Neural cell (in vitro differentiated cells): ENCODE measurements around the gene TDP1. TPM values are rescaled to one million over a fixed set of nuclear protein-coding genes. Genes with fewer than 3 reads are reported as not detected.

Experiments used
- H2AFZ ChIP-seq: fragments of 200-600, 300-800 bp; sonication (generic), shearing (Covaris generic); 2 replicates; pipeline ENCODE4 v1.6.0; 2014; ENCODE audit warnings: low read depth, mild to moderate bottlenecking, antibody characterized with exemption, low read length, moderate library complexity
- H3F3A ChIP-seq: fragments of 200-600 bp; shearing (Covaris generic); 2 replicates; pipeline ENCODE4 v1.6.1; 2016; ENCODE audit warnings: mild to moderate bottlenecking, moderate library complexity, mixed read lengths, antibody characterized with exemption, low read length; ENCODE audit not compliant: insufficient read depth, poor library complexity, severe bottlenecking
- H3K27ac ChIP-seq: fragments of 200-600, 300-800 bp; sonication (generic), shearing (Covaris generic); 2 replicates; pipeline ENCODE4 v1.5.1; 2014; ENCODE audit warnings: mild to moderate bottlenecking, low read length, moderate library complexity
- H3K27me3 ChIP-seq: fragments of 300-800, 200-600 bp; sonication (generic), shearing (Covaris generic); 2 replicates; pipeline ENCODE4 v1.6.0; 2014; ENCODE audit warnings: mild to moderate bottlenecking, low read depth, low read length, moderate library complexity; ENCODE audit not compliant: insufficient read depth
- H3K36me3 ChIP-seq: fragments of 300-800, 200-600 bp; sonication (generic), shearing (Covaris generic); 2 replicates; pipeline ENCODE4 v1.5.1; 2014; ENCODE audit warnings: mild to moderate bottlenecking, antibody characterized with exemption, low read length, moderate library complexity; ENCODE audit not compliant: insufficient read depth
- H3K4me2 ChIP-seq: fragments of 300-800, 200-600 bp; sonication (generic), shearing (Covaris generic); 2 replicates; pipeline ENCODE4 v1.6.0; 2014; ENCODE audit warnings: mild to moderate bottlenecking, low read length
- H3K4me3 ChIP-seq: fragments of 300-800, 200-600 bp; sonication (generic), shearing (Covaris generic); 2 replicates; pipeline ENCODE4 v1.5.1; 2014; ENCODE audit warnings: mild to moderate bottlenecking, low read length, moderate library complexity
- H3K79me2 ChIP-seq: fragments of 200-600 bp; shearing (Covaris generic); replicated peaks from 2 replicates; pipeline ENCODE4 v1.6.0; 2014; ENCODE audit warnings: mild to moderate bottlenecking, low read length, moderate library complexity; ENCODE audit not compliant: insufficient read depth
- H3K9ac ChIP-seq: fragments of 300-800, 200-600 bp; sonication (generic), shearing (Covaris generic); 2 replicates; pipeline ENCODE4 v1.6.1; 2016; ENCODE audit warnings: mild to moderate bottlenecking, low read length, mixed read lengths
- H3K9me2 ChIP-seq: fragments of 200-600 bp; shearing (Covaris generic); 2 replicates; pipeline ENCODE4 v1.6.1; 2016; ENCODE audit warnings: mild to moderate bottlenecking, low read length, mixed read lengths; ENCODE audit not compliant: insufficient read depth
- H3K9me3 ChIP-seq: fragments of 200-600, 300-800 bp; sonication (generic), shearing (Covaris generic); 2 replicates; pipeline ENCODE4 v1.6.1; 2016; ENCODE audit warnings: mild to moderate bottlenecking, mixed run types, low read length, moderate library complexity, mixed read lengths
- H4K20me1 ChIP-seq: fragments of 200-600 bp; shearing (Covaris generic); 2 replicates; pipeline ENCODE4 v1.6.1; 2016; ENCODE audit warnings: mild to moderate bottlenecking, mixed run types; ENCODE audit not compliant: insufficient read depth
- CTCF ChIP-seq: fragments of 450-650 bp; IDR thresholded peaks from 2 replicates; pipeline ENCODE4 v1.5.1; 2014; ENCODE audit warnings: antibody characterized with exemption, mild to moderate bottlenecking, moderate library complexity; ENCODE audit not compliant: poor library complexity, severe bottlenecking
- EP300 ChIP-seq: fragments of 450-650 bp; conservative IDR thresholded peaks from 2 replicates; pipeline ENCODE4 v1.6.1; 2014; ENCODE audit warnings: antibody characterized with exemption, mild to moderate bottlenecking, moderate library complexity; ENCODE audit not compliant: poor library complexity, severe bottlenecking
- EZH2 ChIP-seq: fragments of 200-600, 300-800 bp; shearing (Covaris generic), sonication (generic); IDR thresholded peaks from 2 replicates; pipeline ENCODE4 v1.6.1; 2014; ENCODE audit warnings: antibody characterized with exemption, low read length, borderline replicate concordance, mild to moderate bottlenecking; ENCODE audit not compliant: insufficient read depth, poor library complexity, severe bottlenecking
- MXI1 ChIP-seq: fragments of 450-650 bp; conservative IDR thresholded peaks from 2 replicates; pipeline ENCODE4 v1.6.1; 2014; ENCODE audit warnings: antibody characterized with exemption, mild to moderate bottlenecking; ENCODE audit not compliant: poor library complexity, severe bottlenecking
- POLR2AphosphoS5 ChIP-seq: IDR thresholded peaks from 2 replicates; pipeline ENCODE4 v1.6.1; 2012
- RAD21 ChIP-seq: fragments of 450-650 bp; conservative IDR thresholded peaks from 2 replicates; pipeline ENCODE4 v1.6.1; 2014; ENCODE audit warnings: antibody characterized with exemption, mild to moderate bottlenecking, moderate library complexity
- REST ChIP-seq: IDR thresholded peaks from 2 replicates; pipeline ENCODE4 v1.6.1; 2012; ENCODE audit warnings: borderline replicate concordance
- SMC3 ChIP-seq: fragments of 450-650 bp; conservative IDR thresholded peaks from 2 replicates; pipeline ENCODE4 v1.6.1; 2014; ENCODE audit warnings: antibody characterized with exemption, mild to moderate bottlenecking, moderate library complexity; ENCODE audit not compliant: poor library complexity
- TAF1 ChIP-seq: IDR thresholded peaks from 2 replicates; pipeline ENCODE4 v1.6.1; 2012; ENCODE audit warnings: low read depth
- polyA plus RNA-seq: library from polyadenylated mRNA; depleted of rRNA; stranded (reverse); fragments of >200 nt; gene quantifications from 2 replicates; pipeline ENCODE4 v1.2.3, GENCODE V29; 2014

TDP1 gene
- polyA plus RNA-seq, 1 donor from 2014 or later, result 29.1 TPM

GRCh38 chr14:89957376-89957775 is 1.6 kb downstream of the TDP1 start:
- Histone ChIP-seq H3K79me2 (peaks cover 11% of the 10 kb centered on the region), H3K9me3 (no peaks in the 10 kb centered on the region), H3K4me3 (peak overlapping the region; percentile 89), H4K20me1 (no peaks in the 10 kb centered on the region), H3K36me3 (no peaks in the 10 kb centered on the region), H3F3A (peaks cover 3% of the 10 kb centered on the region), H3K4me2 (peak overlapping the region; percentile 59), H3K27ac (no peak overlapping the region), H3K9ac (peak overlapping the region; percentile 74), H3K9me2 (no peaks in the 10 kb centered on the region), H3K27me3 (no peaks in the 10 kb centered on the region), H2AFZ (no peak overlapping the region)
- TF ChIP-seq REST (no peak), EZH2 (no peak), TAF1 (no peak), EP300 (no peak), SMC3 (no peak), POLR2AphosphoS5 (no peak), MXI1 (no peak), RAD21 (no peak), CTCF (no peak)

GRCh38 chr14:89957791-89958190 is 2.1 kb downstream of the TDP1 start:
- H3K79me2 ChIP-seq, result peaks cover 14% of the 10 kb centered on the region
- no peak overlapping the region for H3K9ac ChIP-seq

More at GRCh38 chr14:89957791-89958190, 2.1 kb downstream of the TDP1 start:
- Histone ChIP-seq H3K27me3 (no peaks in the 10 kb centered on the region), H3K27ac (no peak overlapping the region), H4K20me1 (no peaks in the 10 kb centered on the region), H3F3A (peaks cover 3% of the 10 kb centered on the region), H3K9me2 (no peaks in the 10 kb centered on the region), H3K4me3 (peak overlapping the region; percentile 89), H2AFZ (no peak overlapping the region), H3K36me3 (no peaks in the 10 kb centered on the region), H3K4me2 (no peak overlapping the region), H3K9me3 (no peaks in the 10 kb centered on the region)
- TF ChIP-seq CTCF (no peak), TAF1 (no peak), SMC3 (no peak), REST (no peak), MXI1 (no peak), EP300 (no peak)
